ENCODE measurements around the gene JAM3.

DNA sequence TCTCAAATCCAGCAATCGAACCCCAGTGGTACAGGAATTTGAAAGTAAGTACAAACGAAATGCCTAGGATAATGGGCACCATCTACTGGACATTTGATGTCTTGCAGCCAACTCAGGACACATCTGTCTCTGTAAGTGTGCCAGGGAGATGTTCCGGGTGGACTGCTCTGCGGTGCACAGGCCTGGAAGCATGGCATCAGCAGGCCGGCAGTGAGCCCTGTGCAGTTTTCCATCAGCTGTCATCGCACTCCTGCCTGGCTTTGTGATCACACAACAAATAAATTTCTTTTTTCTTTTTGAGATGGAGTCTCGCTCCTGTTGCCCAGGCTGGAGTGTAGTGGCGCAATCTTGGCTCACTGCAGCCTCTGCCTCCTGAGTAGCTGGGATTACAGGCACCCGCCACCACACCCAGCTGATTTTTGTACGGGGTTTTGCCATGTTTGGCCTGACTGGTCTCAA is 71.0 kb downstream of the JAM3 start:
- TF ChIP-seq ZKSCAN1 (IDR thresholded peaks at IDR 0.05; ENCODE audit: low read depth, low read length) (no peak), HDAC1 (IDR thresholded peaks at IDR 0.05) (no peak), ZNF518B (CRISPR knock-in tag; IDR thresholded peaks at IDR 0.05) (no peak)
